Coronary artery (tissue), 2 donors: ENCODE measurements around the gene DUS3L.

Experiments
- DNase-seq: peaks from one replicate; pipeline ENCODE4 v3.0.0-alpha.2; 2017; ENCODE audit warnings: low spot score
- H3K27ac ChIP-seq, 2 donors: fragments of 200-600 bp; sonication (generic); one replicate each; pipeline ENCODE4 v1.5.1; 2016 to 2019
- H3K4me3 ChIP-seq: fragments of 200-600 bp; sonication (generic); 2 replicates; pipeline ENCODE4 v1.5.1; 2016; ENCODE audit warnings: mild to moderate bottlenecking, moderate library complexity
- TF ChIP-seq, protein P1 (sequence below): fragments of 200-600 bp; sonication (generic); IDR thresholded peaks from one replicate; pipeline ENCODE4 v1.5.1; 2019; ENCODE audit warnings: antibody characterized with exemption

DUS3L gene

DNA sequence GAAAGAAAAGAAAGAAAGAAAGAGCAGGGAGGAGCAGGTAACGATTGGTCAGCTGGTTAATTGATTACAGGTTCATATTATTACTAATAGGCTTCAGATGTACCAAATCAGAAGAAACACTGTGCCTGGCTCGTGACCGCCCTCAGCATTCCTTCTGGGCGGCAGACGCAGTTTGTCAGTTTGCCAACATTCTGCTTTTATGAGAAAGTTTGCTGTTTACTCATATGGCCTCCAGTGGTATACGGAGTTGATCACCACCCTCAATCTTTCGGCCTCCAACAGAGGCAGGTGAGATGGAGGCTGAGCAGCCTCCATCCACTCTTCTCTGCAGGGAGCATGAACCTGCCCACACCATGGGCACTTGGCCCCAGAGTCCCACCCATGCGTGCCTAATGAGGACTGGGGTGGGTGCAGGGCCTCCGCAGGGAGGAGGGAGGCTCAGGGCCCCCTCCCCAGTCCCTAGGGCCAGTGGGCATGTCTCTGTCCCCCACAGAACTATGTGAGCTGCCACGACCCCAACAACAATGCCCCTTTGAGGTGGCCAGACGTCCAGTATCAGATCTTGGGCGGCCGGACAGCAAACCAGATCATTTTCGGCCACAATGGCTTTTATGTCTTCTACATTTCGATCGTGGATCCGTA is 15.2 kb downstream of the DUS3L start:
- TF ChIP-seq, protein P1, sequence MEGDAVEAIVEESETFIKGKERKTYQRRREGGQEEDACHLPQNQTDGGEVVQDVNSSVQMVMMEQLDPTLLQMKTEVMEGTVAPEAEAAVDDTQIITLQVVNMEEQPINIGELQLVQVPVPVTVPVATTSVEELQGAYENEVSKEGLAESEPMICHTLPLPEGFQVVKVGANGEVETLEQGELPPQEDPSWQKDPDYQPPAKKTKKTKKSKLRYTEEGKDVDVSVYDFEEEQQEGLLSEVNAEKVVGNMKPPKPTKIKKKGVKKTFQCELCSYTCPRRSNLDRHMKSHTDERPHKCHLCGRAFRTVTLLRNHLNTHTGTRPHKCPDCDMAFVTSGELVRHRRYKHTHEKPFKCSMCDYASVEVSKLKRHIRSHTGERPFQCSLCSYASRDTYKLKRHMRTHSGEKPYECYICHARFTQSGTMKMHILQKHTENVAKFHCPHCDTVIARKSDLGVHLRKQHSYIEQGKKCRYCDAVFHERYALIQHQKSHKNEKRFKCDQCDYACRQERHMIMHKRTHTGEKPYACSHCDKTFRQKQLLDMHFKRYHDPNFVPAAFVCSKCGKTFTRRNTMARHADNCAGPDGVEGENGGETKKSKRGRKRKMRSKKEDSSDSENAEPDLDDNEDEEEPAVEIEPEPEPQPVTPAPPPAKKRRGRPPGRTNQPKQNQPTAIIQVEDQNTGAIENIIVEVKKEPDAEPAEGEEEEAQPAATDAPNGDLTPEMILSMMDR, result no peak
- H3K27ac ChIP-seq, result no peak overlapping the region
- DNase-seq, result no peak

DNA sequence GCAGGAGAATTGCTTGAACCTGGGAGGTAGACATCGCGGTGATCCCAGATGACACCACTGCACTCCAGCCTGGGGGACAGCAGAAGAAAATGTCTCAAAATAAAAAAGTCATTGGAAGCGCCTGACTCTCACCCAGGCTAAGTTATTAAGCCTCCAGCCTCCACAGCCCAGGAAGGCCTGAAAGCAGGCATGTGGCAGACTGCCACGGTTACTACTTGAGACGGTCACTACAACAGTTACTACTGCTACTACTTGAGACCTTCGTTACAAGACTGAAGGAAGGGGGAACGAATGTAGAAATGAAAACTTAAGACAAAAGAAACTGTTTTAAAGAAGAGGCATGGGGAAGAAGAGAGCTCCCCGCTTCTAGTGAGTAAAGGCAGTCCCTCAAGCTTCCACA is 16.0 kb downstream of the DUS3L start:
- TF ChIP-seq, protein P1, result no peak
- no peak overlapping the region for H3K4me3 ChIP-seq
- H3K27ac ChIP-seq, result no peak overlapping the region
- no peak for DNase-seq

More for the DNA sequence above, 15.2 kb downstream of the DUS3L start:
- H3K4me3 ChIP-seq, result no peak overlapping the region

DNA sequence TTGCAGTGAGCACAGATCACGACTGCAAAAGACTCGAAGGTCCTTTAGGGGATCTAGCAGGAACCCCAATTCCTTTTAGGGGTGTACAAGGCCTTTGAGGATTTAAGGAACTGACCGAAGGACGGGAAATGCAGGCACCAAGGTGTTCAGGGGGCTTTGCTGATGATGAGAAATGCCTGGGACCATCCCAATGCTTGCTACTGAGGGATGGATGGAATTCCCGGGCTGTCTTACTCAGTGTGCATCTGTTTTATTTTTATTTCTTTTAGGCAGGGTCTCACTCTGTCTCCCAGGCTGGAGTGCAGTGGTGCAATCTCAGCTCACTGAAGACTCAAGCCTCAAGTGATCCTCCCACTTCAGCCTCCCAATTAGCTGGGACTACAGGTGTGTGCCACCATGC is 17.7 kb downstream of the DUS3L start:
- Histone ChIP-seq H3K27ac (no peak overlapping the region), H3K4me3 (no peak overlapping the region)
- DNase-seq, result no peak
- TF ChIP-seq, protein P1, result no peak

GRCh38 chr19:5772416-5772815 is 18.5 kb downstream of the DUS3L start:
- Histone ChIP-seq H3K27ac (no peak overlapping the region), H3K4me3 (no peak overlapping the region)
- TF ChIP-seq, protein P1, result no peak
- no peak for DNase-seq

GRCh38 chr19:5767949-5768348 is 23.0 kb downstream of the DUS3L start:
- no peak overlapping the region for H3K27ac ChIP-seq
- TF ChIP-seq, protein P1, result no peak
- no peak overlapping the region for H3K4me3 ChIP-seq
- no peak for DNase-seq

GRCh38 chr19:5765220-5765619 is 25.7 kb downstream of the DUS3L start:
- DNase-seq, result no peak
- no peak overlapping the region for H3K4me3 ChIP-seq
- TF ChIP-seq, protein P1, result no peak
- H3K27ac ChIP-seq, result no peak overlapping the region

- Histone ChIP-seq H3K4me3 (no peak overlapping the region), H3K27ac (no peak overlapping the region)
- TF ChIP-seq, protein P1, result no peak
- DNase-seq, result no peak
These were observed 28.2 kb downstream of the DUS3L start for GRCh38 chr19:5762608-5763217.
